Measurements from ENCODE around the gene ANKRD13D.

The ANKRD13D gene

DNA sequence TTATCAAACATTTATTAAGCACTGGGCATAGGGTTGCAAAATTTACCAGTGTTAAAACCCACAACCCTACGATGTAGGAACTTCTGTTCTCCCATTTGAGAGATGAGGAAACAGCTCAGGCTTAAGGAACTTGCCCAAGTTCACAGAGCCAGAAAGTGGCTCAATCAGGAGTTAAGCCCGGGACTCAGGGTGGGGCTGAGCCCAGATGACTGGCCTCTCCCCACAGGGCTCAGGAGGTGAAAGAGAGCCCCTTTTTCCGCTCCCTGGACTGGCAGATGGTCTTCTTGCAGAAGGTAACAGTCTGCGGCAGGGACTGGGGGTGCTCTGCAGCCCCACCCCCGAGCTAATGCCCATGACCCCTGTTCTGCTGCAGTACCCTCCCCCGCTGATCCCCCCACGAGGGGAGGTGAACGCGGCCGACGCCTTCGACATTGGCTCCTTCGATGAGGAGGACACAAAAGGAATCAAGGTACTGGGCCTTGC is 5.6 kb upstream of the ANKRD13D start:
- no peaks in the 10 kb centered on the region for H3K27me3 ChIP-seq
- H3K9me3 ChIP-seq = no peaks in the 10 kb centered on the region
- H3K27ac ChIP-seq = peak overlapping the region; percentile 99
- H3K36me3 ChIP-seq = peaks cover 84% of the 10 kb centered on the region
- peak overlapping the region; percentile 87 to 95 for H3K4me3 ChIP-seq (ENCODE audit: low read depth in 1 of 2, low read length in 1 of 2)
- peaks cover 97 to 99% of the 10 kb centered on the region in 2 experiments for H3K4me1 ChIP-seq (ENCODE audit: control insufficient read depth in 1 of 2, insufficient read depth in 1 of 2, low read depth in 1 of 2, low read length in 1 of 2)
- no peak for TF ChIP-seq CTCF (IDR thresholded peaks at IDR 0.05)

DNA sequence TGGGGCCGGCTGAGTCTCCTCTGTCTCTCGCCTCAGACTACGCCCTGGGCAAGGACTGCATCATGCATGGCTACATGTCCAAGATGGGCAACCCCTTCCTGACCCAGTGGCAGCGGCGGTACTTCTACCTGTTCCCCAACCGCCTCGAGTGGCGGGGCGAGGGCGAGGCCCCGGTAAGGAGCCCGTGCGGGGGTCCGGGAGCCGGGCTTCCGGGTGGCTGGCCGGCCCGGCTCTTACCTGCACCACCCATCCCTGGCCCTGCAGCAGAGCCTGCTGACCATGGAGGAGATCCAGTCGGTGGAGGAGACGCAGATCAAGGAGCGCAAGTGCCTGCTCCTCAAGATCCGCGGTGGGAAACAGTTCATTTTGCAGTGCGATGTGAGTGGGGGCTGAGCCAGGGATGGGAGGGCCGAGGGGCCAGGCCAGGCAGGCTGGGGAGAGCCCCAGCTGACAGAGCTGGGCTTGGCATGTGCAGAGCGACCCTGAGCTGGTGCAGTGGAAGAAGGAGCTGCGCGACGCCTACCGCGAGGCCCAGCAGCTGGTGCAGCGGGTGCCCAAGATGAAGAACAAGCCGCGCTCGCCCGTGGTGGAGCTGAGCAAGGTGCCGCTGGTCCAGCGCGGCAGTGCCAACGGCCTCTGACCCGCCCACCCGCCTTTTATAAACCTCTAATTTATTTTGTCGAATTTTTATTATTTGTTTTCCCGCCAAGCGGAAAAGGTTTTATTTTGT is 4.1 kb upstream of the ANKRD13D start:
- peak overlapping the region; percentile 99 for H3K27ac ChIP-seq
- H3K27me3 ChIP-seq = no peaks in the 10 kb centered on the region
- peak overlapping the region; percentile 87 to 95 for H3K4me3 ChIP-seq (ENCODE audit: low read depth in 1 of 2, low read length in 1 of 2)
- peaks cover 87 to 91% of the 10 kb centered on the region in 2 experiments for H3K4me1 ChIP-seq (ENCODE audit: control insufficient read depth in 1 of 2, insufficient read depth in 1 of 2, low read depth in 1 of 2, low read length in 1 of 2)
- no peaks in the 10 kb centered on the region for H3K9me3 ChIP-seq
- no peak for TF ChIP-seq CTCF (IDR thresholded peaks at IDR 0.05)
- H3K36me3 ChIP-seq = peaks cover 73% of the 10 kb centered on the region

GRCh38 chr11:67285541-67286498 is 3.3 kb upstream of the ANKRD13D start:
- Histone ChIP-seq H3K27me3 (no peaks in the 10 kb centered on the region), H3K9me3 (no peaks in the 10 kb centered on the region), H3K36me3 (peaks cover 73% of the 10 kb centered on the region), H3K27ac (peak overlapping the region; percentile 99), H3K4me1 (ENCODE audit: control insufficient read depth in 1 of 2, insufficient read depth in 1 of 2, low read depth in 1 of 2, low read length in 1 of 2) (peaks cover 87 to 91% of the 10 kb centered on the region in 2 experiments), H3K4me3 (ENCODE audit: low read depth in 1 of 2, low read length in 1 of 2) (peak overlapping the region; percentile 87 to 95)
- TF ChIP-seq CTCF (IDR thresholded peaks at IDR 0.05) = no peak

DNA sequence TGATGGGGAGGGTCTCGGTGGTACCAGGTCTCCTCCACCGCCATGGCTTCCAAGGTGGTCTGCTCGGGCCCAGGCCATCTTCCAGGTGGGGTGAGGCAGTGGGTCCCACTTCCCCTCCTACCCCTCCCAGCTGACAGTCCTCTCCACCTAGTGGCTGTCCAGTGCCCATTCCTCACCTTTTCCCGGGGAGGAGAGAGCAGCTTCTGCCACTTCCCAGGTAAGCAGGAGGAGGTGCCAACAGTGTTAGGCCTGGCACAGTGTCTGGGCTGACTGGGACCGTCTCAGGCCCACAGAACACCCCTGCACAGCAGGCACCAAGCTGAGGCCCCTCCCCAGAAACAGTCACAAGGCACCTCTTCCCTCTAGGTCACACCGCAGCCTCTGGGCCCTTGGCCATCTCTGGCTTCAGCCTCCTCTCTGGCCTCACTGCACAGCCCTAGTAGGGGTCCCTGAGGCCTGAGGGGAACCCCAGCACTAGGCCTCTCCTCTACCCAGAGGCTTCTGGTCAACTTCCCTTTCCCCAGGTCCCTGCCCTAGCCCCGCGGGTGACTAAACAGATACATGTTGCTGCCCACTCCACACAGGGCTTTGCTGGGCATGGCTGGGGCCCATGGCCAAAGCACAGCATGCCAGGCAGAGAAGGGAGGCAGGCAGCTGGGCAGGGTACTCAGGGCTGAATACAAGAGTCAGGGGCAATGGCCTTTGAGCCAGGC is 2.3 kb upstream of the ANKRD13D start:
- peaks cover 87 to 91% of the 10 kb centered on the region in 2 experiments for H3K4me1 ChIP-seq (ENCODE audit: control insufficient read depth in 1 of 2, insufficient read depth in 1 of 2, low read depth in 1 of 2, low read length in 1 of 2)
- no peaks in the 10 kb centered on the region for H3K27me3 ChIP-seq
- peak overlapping the region; percentile 87 to 95 for H3K4me3 ChIP-seq (ENCODE audit: low read depth in 1 of 2, low read length in 1 of 2)
- TF ChIP-seq CTCF (IDR thresholded peaks at IDR 0.05) = peak; percentile 44
- peak overlapping the region; percentile 99 for H3K27ac ChIP-seq
- H3K9me3 ChIP-seq = no peaks in the 10 kb centered on the region
- H3K36me3 ChIP-seq = peaks cover 73% of the 10 kb centered on the region
